ENCODE data around the gene C16orf92. TPM values are rescaled to one million over a fixed set of nuclear protein-coding genes. Genes with fewer than 3 reads are reported as not detected.

The C16orf92 gene
- total and polyA plus RNA-seq, 12 donors = not detected

DNA sequence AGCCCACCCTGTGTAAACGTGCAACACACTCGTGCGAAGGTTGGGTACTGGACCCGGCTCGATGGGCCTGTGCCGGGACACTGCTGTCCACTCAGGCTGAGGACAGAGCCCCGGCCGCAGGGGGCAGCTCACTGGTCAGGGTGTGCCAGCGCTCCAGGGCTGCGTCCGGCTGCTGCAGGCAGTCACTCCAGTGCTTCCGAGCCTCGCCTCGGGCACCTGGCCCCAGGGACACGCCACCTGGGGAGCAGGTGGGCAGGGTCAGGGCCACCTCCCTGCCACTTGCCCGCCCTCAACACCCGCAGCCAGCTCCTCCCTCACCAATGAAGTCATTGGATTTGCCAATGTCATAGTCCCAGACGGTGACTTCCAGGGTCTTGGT lies 16.9 kb upstream of the C16orf92 start:
- WGBS, 4 donors = 66 to 79% (median 75%) methylated on average over 3 to 18 of the region's 18 CpGs
- intact Hi-C loops (cut with DNase I) = no loop called here

DNA sequence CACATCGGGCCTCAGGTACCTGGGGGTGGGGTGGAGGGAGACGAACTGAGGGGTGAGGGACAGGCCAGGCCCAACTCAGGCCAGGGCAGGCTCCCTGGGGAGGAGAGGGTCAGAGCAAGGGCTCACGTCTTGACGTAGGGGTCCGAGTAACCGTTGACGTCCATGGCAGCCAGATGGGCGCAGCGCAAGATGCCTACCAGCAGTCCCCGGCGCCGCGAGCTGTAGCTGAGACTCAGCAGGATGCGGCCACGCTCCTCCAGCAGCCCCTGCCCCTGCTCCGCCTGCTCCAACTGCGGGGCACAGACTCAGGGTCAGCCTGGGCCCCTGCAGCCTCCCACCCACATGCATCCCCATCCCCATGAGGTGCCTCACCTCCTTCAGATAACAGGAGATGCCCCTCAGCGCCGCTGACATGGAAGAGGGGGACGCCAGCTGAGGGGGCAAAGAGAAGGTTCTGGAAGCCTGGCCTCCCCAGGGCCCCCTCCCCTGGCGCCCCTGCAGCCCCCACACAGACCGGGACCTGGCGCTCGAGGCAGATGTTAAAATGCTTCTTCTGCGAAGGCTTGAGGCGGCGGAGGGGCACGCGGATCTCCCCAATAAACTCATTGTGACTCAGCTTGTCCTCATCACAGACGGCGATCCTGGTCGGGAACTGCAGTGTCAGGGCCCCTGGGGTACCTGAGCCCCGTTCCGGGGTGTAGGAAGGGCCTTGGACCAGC lies 16.2 kb upstream of the C16orf92 start:
- Histone ChIP-seq H3K27ac (no peak overlapping the region), H3K4me3 (no peak overlapping the region), H3K27me3 (peaks cover 21% of the 10 kb centered on the region), H3K9me3 (replicated peaks in 1 of 3) (no peaks in the 10 kb centered on the region), H3K4me1 (replicated peaks in 1 of 2) (peaks cover 11 to 12% of the 10 kb centered on the region in 2 donors), H3K36me3 (replicated peaks in 1 of 2) (no peaks in the 10 kb centered on the region)
- WGBS, 4 donors = 73 to 81% (median 79%) methylated on average over 18 to 34 of the region's 34 CpGs
- TF ChIP-seq, protein P1, sequence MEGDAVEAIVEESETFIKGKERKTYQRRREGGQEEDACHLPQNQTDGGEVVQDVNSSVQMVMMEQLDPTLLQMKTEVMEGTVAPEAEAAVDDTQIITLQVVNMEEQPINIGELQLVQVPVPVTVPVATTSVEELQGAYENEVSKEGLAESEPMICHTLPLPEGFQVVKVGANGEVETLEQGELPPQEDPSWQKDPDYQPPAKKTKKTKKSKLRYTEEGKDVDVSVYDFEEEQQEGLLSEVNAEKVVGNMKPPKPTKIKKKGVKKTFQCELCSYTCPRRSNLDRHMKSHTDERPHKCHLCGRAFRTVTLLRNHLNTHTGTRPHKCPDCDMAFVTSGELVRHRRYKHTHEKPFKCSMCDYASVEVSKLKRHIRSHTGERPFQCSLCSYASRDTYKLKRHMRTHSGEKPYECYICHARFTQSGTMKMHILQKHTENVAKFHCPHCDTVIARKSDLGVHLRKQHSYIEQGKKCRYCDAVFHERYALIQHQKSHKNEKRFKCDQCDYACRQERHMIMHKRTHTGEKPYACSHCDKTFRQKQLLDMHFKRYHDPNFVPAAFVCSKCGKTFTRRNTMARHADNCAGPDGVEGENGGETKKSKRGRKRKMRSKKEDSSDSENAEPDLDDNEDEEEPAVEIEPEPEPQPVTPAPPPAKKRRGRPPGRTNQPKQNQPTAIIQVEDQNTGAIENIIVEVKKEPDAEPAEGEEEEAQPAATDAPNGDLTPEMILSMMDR (IDR thresholded peaks at IDR 0.05) = no peak
- no peak for TF ChIP-seq POLR2A (IDR thresholded peaks at IDR 0.05)
- no peak for DNase-seq
- intact Hi-C loops (cut with DNase I) = no loop called here

More for the DNA sequence above, 16.9 kb upstream of the C16orf92 start:
- H3K27me3 ChIP-seq = peaks cover 15% of the 10 kb centered on the region
- H3K9me3 ChIP-seq (replicated peaks in 1 of 3) = no peaks in the 10 kb centered on the region
- no peak for DNase-seq
- TF ChIP-seq POLR2A (IDR thresholded peaks at IDR 0.05) = no peak
- TF ChIP-seq, protein P1 (IDR thresholded peaks at IDR 0.05) = no peak
- H3K27ac ChIP-seq = no peak overlapping the region
- H3K4me3 ChIP-seq = no peak overlapping the region
- peaks cover 7% of the 10 kb centered on the region in 2 donors for H3K4me1 ChIP-seq (replicated peaks in 1 of 2)
- peaks cover 0 to under 1% of the 10 kb centered on the region in 2 donors for H3K36me3 ChIP-seq (replicated peaks in 1 of 2)

DNA sequence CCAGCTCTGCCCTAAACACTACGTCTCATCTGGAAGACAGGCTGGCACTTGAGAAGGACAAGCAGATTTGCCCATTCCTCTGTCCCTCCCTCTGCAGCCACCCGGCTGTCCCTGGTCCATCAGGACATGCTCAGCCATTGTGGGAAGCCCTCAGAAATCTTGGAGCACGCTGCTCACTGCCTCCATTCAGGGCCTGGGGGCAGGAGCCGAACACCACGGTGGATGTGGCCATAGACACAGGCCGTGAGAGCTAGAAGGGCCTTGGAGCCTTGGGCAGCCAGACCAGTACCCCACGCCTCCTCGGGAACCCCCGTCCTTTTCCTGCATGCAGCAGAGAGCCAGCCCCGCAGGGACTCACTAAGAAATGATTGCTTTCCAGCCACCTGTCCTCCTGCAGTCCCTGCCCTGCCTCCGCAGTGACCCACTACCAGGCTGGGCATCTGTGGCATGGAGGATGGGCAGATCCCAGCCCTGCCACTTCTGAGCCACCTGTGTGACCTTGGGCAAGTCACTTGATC lies 15.6 kb upstream of the C16orf92 start:
- H3K36me3 ChIP-seq (replicated peaks in 1 of 2) = no peaks in the 10 kb centered on the region
- 63 to 100% (median 70%) methylated on average over 1 to 11 of the region's 11 CpGs for whole genome bisulfite sequencing, 4 donors
- H3K4me3 ChIP-seq = no peak overlapping the region
- TF ChIP-seq, protein P1 (IDR thresholded peaks at IDR 0.05) = no peak
- TF ChIP-seq POLR2A (IDR thresholded peaks at IDR 0.05) = no peak
- intact Hi-C loops (cut with DNase I) = no loop called here
- H3K27me3 ChIP-seq = peaks cover 22% of the 10 kb centered on the region
- DNase-seq = no peak
- H3K9me3 ChIP-seq (replicated peaks in 1 of 3) = no peaks in the 10 kb centered on the region
- H3K27ac ChIP-seq = no peak overlapping the region
- H3K4me1 ChIP-seq (replicated peaks in 1 of 2) = peaks cover 11 to 12% of the 10 kb centered on the region in 2 donors

DNA sequence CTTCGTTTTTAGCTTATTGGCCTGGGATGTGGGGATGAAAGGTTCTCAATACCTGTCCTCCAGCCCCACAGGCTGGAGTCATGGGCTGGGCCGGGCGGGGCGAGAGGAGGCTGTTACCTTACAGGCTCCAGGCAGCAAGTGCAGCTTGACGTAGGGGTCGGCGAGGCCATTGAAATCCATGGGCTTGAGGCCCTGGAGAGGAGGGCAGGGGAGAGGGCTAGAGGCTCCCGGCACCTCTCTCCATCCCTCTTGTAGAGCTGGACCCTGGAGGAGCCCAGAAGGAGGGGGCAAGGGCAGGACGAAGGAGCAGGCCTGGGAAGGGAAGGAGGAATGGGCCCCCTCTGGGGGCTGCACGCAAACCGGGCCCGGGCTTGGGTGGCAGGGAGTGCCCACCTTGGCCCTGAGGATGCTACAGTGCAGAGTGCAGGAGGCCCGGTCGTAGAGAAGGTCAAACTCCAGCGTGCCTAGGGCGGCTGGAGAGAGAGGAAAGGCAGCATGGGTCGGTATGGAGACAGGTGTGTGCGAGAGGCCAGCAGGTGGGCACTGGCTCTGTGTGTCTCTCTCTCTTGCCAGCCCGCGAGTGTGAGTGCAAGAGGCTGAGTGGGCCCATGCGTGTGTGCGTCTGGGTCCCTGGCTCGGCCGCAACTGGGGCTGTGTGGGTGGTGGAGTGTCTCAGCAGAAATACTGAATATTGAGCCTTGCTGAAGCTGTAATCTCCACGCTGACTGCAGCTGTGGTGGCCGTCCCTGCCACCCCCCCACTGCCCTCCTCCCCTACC lies 13.7 kb upstream of the C16orf92 start:
- TF ChIP-seq, protein P1 (IDR thresholded peaks at IDR 0.05) = no peak
- no peak for TF ChIP-seq POLR2A (IDR thresholded peaks at IDR 0.05)
- Histone ChIP-seq H3K4me1 (replicated peaks in 1 of 2) (peaks cover 11 to 12% of the 10 kb centered on the region in 2 donors), H3K27me3 (peaks cover 22% of the 10 kb centered on the region), H3K27ac (no peak overlapping the region), H3K4me3 (no peak overlapping the region), H3K36me3 (replicated peaks in 1 of 2) (no peaks in the 10 kb centered on the region), H3K9me3 (replicated peaks in 1 of 3) (no peaks in the 10 kb centered on the region)
- DNase-seq = no peak
- WGBS, 4 donors = 53 to 67% (median 61%) methylated on average over 17 to 26 of the region's 26 CpGs
- intact Hi-C loops (cut with DNase I) = no loop called here

Data from adrenal gland (tissue), 12 donors.